BJ (cell line): ENCODE results near the gene EZR. TPM values are rescaled to one million over a fixed set of nuclear protein-coding genes. Genes with fewer than 3 reads are reported as not detected.

Experiments used
- CTCF ChIA-PET: fragments of 350-600 bp; formaldehyde crosslinking; extraction: SDS; loops from one replicate; lab custom pipeline; 2021; ENCODE audit warnings: antibody characterized with exemption, inconsistent platforms; lab: Yijun Ruan, JAX
- POLR2A ChIA-PET: fragments of 300-600 bp; sonication (Branson Sonifier 250); formaldehyde crosslinking; extraction: SDS; loops from one replicate; lab custom pipeline; 2021; ENCODE audit warnings: antibody characterized with exemption; lab: Charles Lee
- DNase-seq: peaks from one replicate; pipeline ENCODE4 v3.0.0-alpha.2; 2011; ENCODE audit warnings: low read depth
- H3K27me3 ChIP-seq: 2 replicates; pipeline ENCODE4 v1.6.0; 2011; ENCODE audit warnings: low read length; ENCODE audit not compliant: control insufficient read depth, insufficient read depth
- H3K36me3 ChIP-seq: 2 replicates; pipeline ENCODE4 v1.5.1; 2011; ENCODE audit warnings: low read length; ENCODE audit not compliant: control insufficient read depth, insufficient read depth
- H3K4me3 ChIP-seq: 2 replicates; pipeline ENCODE4 v1.5.1; 2011; ENCODE audit warnings: low read depth, mild to moderate bottlenecking, control low read depth, low read length
- polyA minus RNA-seq: library from RNA; depleted of rRNA, polyadenylated mRNA; stranded (reverse); fragments of >200 nt; gene quantifications from 2 replicates; pipeline ENCODE4 v1.2.3, GENCODE V29; 2011; rRNA and poly(A)+ RNA removed
- polyA plus RNA-seq: library from polyadenylated mRNA; depleted of rRNA; stranded (reverse); fragments of >200 nt; gene quantifications from 2 replicates; pipeline ENCODE4 v1.2.3, GENCODE V29; 2011; rRNA removed
- TF ChIP-seq, protein P1 (sequence below): IDR thresholded peaks from 2 replicates; pipeline ENCODE4 v1.5.1; 2011; ENCODE audit warnings: low read depth, mild to moderate bottlenecking, control low read depth, inconsistent platforms, low read length, moderate library complexity; ENCODE audit not compliant: insufficient read depth

The EZR gene
- polyA plus RNA-seq (113 and 117 TPM in 2 replicates), polyA minus RNA-seq (76.5 and 83.8 TPM in 2 replicates)

GRCh38 chr6:158819213-158819976, at the start of gene EZR:
Gene EZR, minus strand, starts transcription at chr6:158819368. Its CDS starts 1,275 bp downstream, at chr6:158818093.
- DNase-seq = no peak
- POLR2A ChIA-PET = interaction anchor here (0.7 kb wide), 1 partner anchor 183 kb away, joined by 5 read pairs; no protein-coding TSS in a partner anchor
- CTCF ChIA-PET = interaction anchor here (1.0 to 1.2 kb wide), 2 partner anchors 10 to 50 kb away, joined by 3 read pairs; no protein-coding TSS in a partner anchor
- Histone ChIP-seq H3K4me3 (peak within 1 kb of the TSS; percentile 68), H3K36me3 (no peaks in the 10 kb centered on the region), H3K27me3 (no peaks in the 10 kb centered on the region)
- TF ChIP-seq, protein P1, sequence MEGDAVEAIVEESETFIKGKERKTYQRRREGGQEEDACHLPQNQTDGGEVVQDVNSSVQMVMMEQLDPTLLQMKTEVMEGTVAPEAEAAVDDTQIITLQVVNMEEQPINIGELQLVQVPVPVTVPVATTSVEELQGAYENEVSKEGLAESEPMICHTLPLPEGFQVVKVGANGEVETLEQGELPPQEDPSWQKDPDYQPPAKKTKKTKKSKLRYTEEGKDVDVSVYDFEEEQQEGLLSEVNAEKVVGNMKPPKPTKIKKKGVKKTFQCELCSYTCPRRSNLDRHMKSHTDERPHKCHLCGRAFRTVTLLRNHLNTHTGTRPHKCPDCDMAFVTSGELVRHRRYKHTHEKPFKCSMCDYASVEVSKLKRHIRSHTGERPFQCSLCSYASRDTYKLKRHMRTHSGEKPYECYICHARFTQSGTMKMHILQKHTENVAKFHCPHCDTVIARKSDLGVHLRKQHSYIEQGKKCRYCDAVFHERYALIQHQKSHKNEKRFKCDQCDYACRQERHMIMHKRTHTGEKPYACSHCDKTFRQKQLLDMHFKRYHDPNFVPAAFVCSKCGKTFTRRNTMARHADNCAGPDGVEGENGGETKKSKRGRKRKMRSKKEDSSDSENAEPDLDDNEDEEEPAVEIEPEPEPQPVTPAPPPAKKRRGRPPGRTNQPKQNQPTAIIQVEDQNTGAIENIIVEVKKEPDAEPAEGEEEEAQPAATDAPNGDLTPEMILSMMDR = no peak

- no peak for DNase-seq
- H3K4me3 ChIP-seq = no peak overlapping the region
- POLR2A ChIA-PET = interaction anchor here (0.5 kb wide), 1 partner anchor 96 kb away, joined by 3 read pairs; no protein-coding TSS in a partner anchor
- no peaks in the 10 kb centered on the region for H3K36me3 ChIP-seq
- H3K27me3 ChIP-seq = no peaks in the 10 kb centered on the region
- TF ChIP-seq, protein P1 = no peak
- CTCF ChIA-PET = interaction anchor here (0.8 kb wide), 1 partner anchor 22 kb away, joined by 3 read pairs; no protein-coding TSS in a partner anchor
These were observed 48.9 kb upstream of the EZR start for GRCh38 chr6:158868122-158868480.

- ChIA-PET POLR2A (no interaction called here), CTCF (interaction anchor here (0.8 kb wide), 1 partner anchor 21 kb away, joined by 3 read pairs; no protein-coding TSS in a partner anchor)
- TF ChIP-seq, protein P1 = no peak
- Histone ChIP-seq H3K4me3 (no peak overlapping the region), H3K27me3 (no peaks in the 10 kb centered on the region), H3K36me3 (no peaks in the 10 kb centered on the region)
- no peak for DNase-seq
These were observed 48.4 kb upstream of the EZR start for GRCh38 chr6:158867381-158868121.

- H3K36me3 ChIP-seq = no peaks in the 10 kb centered on the region
- DNase-seq = no peak
- POLR2A ChIA-PET = no interaction called here
- TF ChIP-seq, protein P1 = no peak
- H3K4me3 ChIP-seq = no peak overlapping the region
- CTCF ChIA-PET = interaction anchor here (1.1 kb wide), 1 partner anchor 12 kb away, joined by 3 read pairs; no protein-coding TSS in a partner anchor
- no peaks in the 10 kb centered on the region for H3K27me3 ChIP-seq
These were observed 46.6 kb upstream of the EZR start for GRCh38 chr6:158865769-158866168.

GRCh38 chr6:158863646-158864045, 44.5 kb upstream of the EZR start:
- H3K36me3 ChIP-seq = no peaks in the 10 kb centered on the region
- TF ChIP-seq, protein P1 = no peak
- H3K4me3 ChIP-seq = no peak overlapping the region
- no peaks in the 10 kb centered on the region for H3K27me3 ChIP-seq
- DNase-seq = peak; percentile 30
- ChIA-PET POLR2A (no interaction called here), CTCF (interaction anchor here (0.6 to 1.8 kb wide), 2 partner anchors 12 to 127 kb away, joined by 3 to 4 read pairs; no protein-coding TSS in a partner anchor)
